Lung (tissue), 12 donors: Measurements from ENCODE around the gene SEMA3A. TPM values are rescaled to one million over a fixed set of nuclear protein-coding genes. Genes with fewer than 3 reads are reported as not detected.

Experiments
- ATAC-seq: fragments of 200-7000 bp; cut with Tn5 transposase; one replicate; pipeline ENCODE4 v1.9.1; 2020; ENCODE audit warnings: moderate number of reproducible peaks; ENCODE audit not compliant: insufficient read depth, low FRiP score
- DNase-seq, 3 donors: peaks; one replicate each; pipeline ENCODE4 v3.0.0-alpha.2; 2013 to 2017
- H3K27ac ChIP-seq, 2 donors: one replicate each; pipeline ENCODE4 v1.5.1; 2013; ENCODE audit warnings: mild to moderate bottlenecking in 2 of 2, moderate library complexity in 2 of 2, control low read depth in 1 of 2, inconsistent platforms in 1 of 2, low read depth in 1 of 2, low read length in 1 of 2
- H3K27me3 ChIP-seq, 3 donors: one replicate each; pipeline ENCODE4 v1.5.1; 2013; ENCODE audit warnings: low read length in 2 of 3; ENCODE audit not compliant: control insufficient read depth in 3 of 3, insufficient read depth in 3 of 3
- H3K36me3 ChIP-seq, 4 donors: one replicate each; pipeline ENCODE4 v1.5.1; 2013; ENCODE audit warnings: low read length in 4 of 4, mild to moderate bottlenecking in 1 of 4, moderate library complexity in 1 of 4; ENCODE audit not compliant: control insufficient read depth in 4 of 4, insufficient read depth in 4 of 4
- H3K4me1 ChIP-seq, 5 donors: one replicate each; pipeline ENCODE4 v1.5.1; 2013; ENCODE audit warnings: low read length in 5 of 5, mild to moderate bottlenecking in 2 of 5, moderate library complexity in 1 of 5; ENCODE audit not compliant: control insufficient read depth in 5 of 5, insufficient read depth in 5 of 5
- H3K4me3 ChIP-seq: one replicate; pipeline ENCODE4 v1.5.1; 2013; ENCODE audit warnings: mild to moderate bottlenecking, control low read depth, moderate library complexity
- H3K9ac ChIP-seq, 2 donors: one replicate each; pipeline ENCODE4 v1.5.1; 2013; ENCODE audit warnings: low read length in 2 of 2, control low read depth in 1 of 2; ENCODE audit not compliant: insufficient read depth in 1 of 2
- H3K9me3 ChIP-seq, 4 donors: one replicate each; pipeline ENCODE4 v1.5.1; 2013; ENCODE audit warnings: low read length in 3 of 4, mild to moderate bottlenecking in 1 of 4, moderate library complexity in 1 of 4; ENCODE audit not compliant: control insufficient read depth in 4 of 4, insufficient read depth in 3 of 4
- CTCF ChIP-seq: IDR thresholded peaks from 2 replicates; pipeline ENCODE4 v1.5.1; 2012; ENCODE audit warnings: mild to moderate bottlenecking; ENCODE audit errors: control extremely low read depth, extremely low read depth
- WGBS, 2 donors: extraction: QIAGEN DNeasy Blood & Tissue Kit; methylation state at CpG; one replicate each; pipeline ENCODE4 v1.1.7; 2013; 5-methylcytosine and 5-hydroxymethylcytosine counted together
- polyA plus RNA-seq, 2 donors: library from polyadenylated mRNA; stranded (reverse); fragments of 200-250 nt; gene quantifications; one replicate each; pipeline ENCODE4 v1.2.1, GENCODE V29; 2013
- total RNA-seq, 2 donors: library from RNA; depleted of rRNA in 1 of 2; stranded (reverse); fragments of >200 nt in 1 of 2; gene quantifications; one replicate each; pipeline ENCODE4 v1.2.1, GENCODE V29; 2014 to 2021
- donor health status: control.
- donor health status: control.
- donor health status: Bipolar disorder and iron deficiency.
- donor health status: healthy.
- donor health status: DM: yes; HTN: yes; CAD: no.

SEMA3A gene
- total and polyA plus RNA-seq, 4 donors: 0.79 to 21.4 (median 5.5) TPM

- ATAC-seq (no peak), DNase-seq (no peak)
- H3K4me3 ChIP-seq: no peak overlapping the region
- TF ChIP-seq CTCF: no peak
- no peaks in the 10 kb centered on the region for H3K27me3 ChIP-seq
- H3K36me3 ChIP-seq: peaks cover 0 to 4% (median 1%) of the 10 kb centered on the region in 4 donors
- H3K4me1 ChIP-seq: peaks cover 0 to 3% (median 0%) of the 10 kb centered on the region in 5 donors
- 43 to 73% methylated on average over 2 of the region's 2 CpGs for WGBS, 2 donors
- H3K27ac ChIP-seq: no peak overlapping the region
- H3K9me3 ChIP-seq: peaks cover 0 to 4% (median 0%) of the 10 kb centered on the region in 4 donors
- no peak overlapping the region for H3K9ac ChIP-seq
These were observed 147.5 kb downstream of the SEMA3A start for GRCh38 chr7:84047085-84047484.

- 81 to 91% methylated on average over 2 of the region's 2 CpGs for WGBS, 2 donors
- no peak for ATAC-seq
- TF ChIP-seq CTCF: no peak
These were observed 149.8 kb downstream of the SEMA3A start for GRCh38 chr7:84044834-84045233.

GRCh38 chr7:84043661-84044191 is 150.9 kb downstream of the SEMA3A start:
- TF ChIP-seq CTCF: no peak
- no peak overlapping the region for H3K9ac ChIP-seq
- DNase-seq: no peak

More at GRCh38 chr7:84044834-84045233, 149.8 kb downstream of the SEMA3A start:
- Histone ChIP-seq H3K9ac (no peak overlapping the region), H3K4me3 (no peak overlapping the region), H3K36me3 (peaks cover 0 to 4% (median 1%) of the 10 kb centered on the region in 4 donors), H3K27ac (no peak overlapping the region), H3K9me3 (peaks cover 0 to 4% (median 0%) of the 10 kb centered on the region in 4 donors), H3K27me3 (no peaks in the 10 kb centered on the region), H3K4me1 (peaks cover 0 to 3% (median 0%) of the 10 kb centered on the region in 5 donors)
- no peak for DNase-seq

More at GRCh38 chr7:84043661-84044191, 150.9 kb downstream of the SEMA3A start:
- no peaks in the 10 kb centered on the region for H3K27me3 ChIP-seq
- no peak overlapping the region for H3K4me3 ChIP-seq
- peaks cover 0 to 3% (median 0%) of the 10 kb centered on the region in 5 donors for H3K4me1 ChIP-seq
- 57 to 59% methylated on average over 1 of the region's 1 CpG for WGBS, 2 donors
- H3K9me3 ChIP-seq: peaks cover 0 to 4% (median 0%) of the 10 kb centered on the region in 4 donors
- H3K36me3 ChIP-seq: peaks cover 0 to 4% (median 1%) of the 10 kb centered on the region in 4 donors
- no peak for ATAC-seq
- H3K27ac ChIP-seq: no peak overlapping the region
